Muscle layer of duodenum (tissue), 2 donors: Measurements from ENCODE around the gene DPYSL4.

Experiments
- H3K27ac ChIP-seq: one replicate; pipeline ENCODE4 v1.7.0; 2013; ENCODE audit warnings: mild to moderate bottlenecking, low read length
- H3K27me3 ChIP-seq: one replicate; pipeline ENCODE4 v1.7.0; 2013; ENCODE audit warnings: low read depth, mild to moderate bottlenecking, control low read depth, low read length
- H3K36me3 ChIP-seq, 2 donors: one replicate each; pipeline ENCODE4 v1.7.0; 2013; ENCODE audit warnings: low read length in 2 of 2, control low read depth in 1 of 2, mild to moderate bottlenecking in 1 of 2; ENCODE audit not compliant: insufficient read depth in 2 of 2, control insufficient read depth in 1 of 2
- H3K4me1 ChIP-seq, 2 donors: one replicate each; pipeline ENCODE4 v1.7.0; 2013; ENCODE audit warnings: low read length in 2 of 2, mild to moderate bottlenecking in 2 of 2, control low read depth in 1 of 2, moderate library complexity in 1 of 2; ENCODE audit not compliant: insufficient read depth in 2 of 2, control insufficient read depth in 1 of 2
- H3K4me3 ChIP-seq, 2 donors: one replicate each; pipeline ENCODE4 v1.7.0; 2013; ENCODE audit warnings: low read length in 2 of 2, low read depth in 1 of 2, mild to moderate bottlenecking in 1 of 2
- H3K9me3 ChIP-seq, 2 donors: one replicate each; pipeline ENCODE4 v1.7.0; 2013; ENCODE audit warnings: low read length in 2 of 2, control low read depth in 1 of 2, mild to moderate bottlenecking in 1 of 2; ENCODE audit not compliant: control insufficient read depth in 1 of 2
- donor health status: healthy.

DPYSL4 gene

GRCh38 chr10:132230557-132231210 is 43.9 kb downstream of the DPYSL4 start:
- peak overlapping the region in 1 of 2 donors; percentile 57 for H3K4me3 ChIP-seq
- no peaks in the 10 kb centered on the region for H3K36me3 ChIP-seq
- H3K27ac ChIP-seq = no peak overlapping the region
- H3K4me1 ChIP-seq = peaks cover 0 to 9% of the 10 kb centered on the region in 2 donors
- no peaks in the 10 kb centered on the region for H3K27me3 ChIP-seq
- H3K9me3 ChIP-seq = no peaks in the 10 kb centered on the region

GRCh38 chr10:132231656-132232022 is 44.9 kb downstream of the DPYSL4 start:
- Histone ChIP-seq H3K4me1 (peaks cover 0 to 9% of the 10 kb centered on the region in 2 donors), H3K9me3 (no peaks in the 10 kb centered on the region), H3K27me3 (no peaks in the 10 kb centered on the region), H3K4me3 (no peak overlapping the region), H3K36me3 (no peaks in the 10 kb centered on the region), H3K27ac (no peak overlapping the region)

- H3K4me1 ChIP-seq = peaks cover 0 to 9% of the 10 kb centered on the region in 2 donors
- H3K36me3 ChIP-seq = no peaks in the 10 kb centered on the region
- H3K27ac ChIP-seq = no peak overlapping the region
- H3K27me3 ChIP-seq = no peaks in the 10 kb centered on the region
- H3K4me3 ChIP-seq = no peak overlapping the region
- H3K9me3 ChIP-seq = no peaks in the 10 kb centered on the region
Observed at GRCh38 chr10:132232023-132232951, 45.5 kb downstream of the DPYSL4 start.

GRCh38 chr10:132232981-132233380 is 46.2 kb downstream of the DPYSL4 start:
- H3K27me3 ChIP-seq = no peaks in the 10 kb centered on the region
- H3K4me3 ChIP-seq = no peak overlapping the region
- peaks cover 0 to 9% of the 10 kb centered on the region in 2 donors for H3K4me1 ChIP-seq
- no peak overlapping the region for H3K27ac ChIP-seq
- no peaks in the 10 kb centered on the region for H3K9me3 ChIP-seq
- H3K36me3 ChIP-seq = no peaks in the 10 kb centered on the region

GRCh38 chr10:132233501-132234085 is 46.8 kb downstream of the DPYSL4 start:
- Histone ChIP-seq H3K27ac (no peak overlapping the region), H3K36me3 (no peaks in the 10 kb centered on the region), H3K4me1 (peaks cover 0 to 9% of the 10 kb centered on the region in 2 donors)

GRCh38 chr10:132234860-132235259 is 48.1 kb downstream of the DPYSL4 start:
- no peak overlapping the region for H3K27ac ChIP-seq
- H3K9me3 ChIP-seq = no peaks in the 10 kb centered on the region
- peaks cover 0 to 13% of the 10 kb centered on the region in 2 donors for H3K4me1 ChIP-seq
- no peaks in the 10 kb centered on the region for H3K36me3 ChIP-seq
- no peak overlapping the region for H3K4me3 ChIP-seq
- no peaks in the 10 kb centered on the region for H3K27me3 ChIP-seq

More at GRCh38 chr10:132233501-132234085, 46.8 kb downstream of the DPYSL4 start:
- no peak overlapping the region for H3K4me3 ChIP-seq
- no peaks in the 10 kb centered on the region for H3K27me3 ChIP-seq
- H3K9me3 ChIP-seq = no peaks in the 10 kb centered on the region

GRCh38 chr10:132236161-132236560 is 49.4 kb downstream of the DPYSL4 start:
- Histone ChIP-seq H3K27me3 (no peaks in the 10 kb centered on the region), H3K4me1 (peaks cover 0 to 4% of the 10 kb centered on the region in 2 donors), H3K9me3 (no peaks in the 10 kb centered on the region), H3K36me3 (no peaks in the 10 kb centered on the region), H3K4me3 (no peak overlapping the region), H3K27ac (no peak overlapping the region)

- no peaks in the 10 kb centered on the region for H3K36me3 ChIP-seq
- H3K27ac ChIP-seq = no peak overlapping the region
- H3K9me3 ChIP-seq = no peaks in the 10 kb centered on the region
- no peaks in the 10 kb centered on the region for H3K27me3 ChIP-seq
- H3K4me3 ChIP-seq = no peak overlapping the region
- H3K4me1 ChIP-seq = peaks cover 0 to 4% of the 10 kb centered on the region in 2 donors
Observed at GRCh38 chr10:132236881-132237280, 50.1 kb downstream of the DPYSL4 start.

GRCh38 chr10:132237396-132237795 is 50.6 kb downstream of the DPYSL4 start:
- H3K36me3 ChIP-seq = no peaks in the 10 kb centered on the region
- no peak overlapping the region for H3K27ac ChIP-seq
- H3K27me3 ChIP-seq = no peaks in the 10 kb centered on the region
- H3K4me1 ChIP-seq = peaks cover 0 to 4% of the 10 kb centered on the region in 2 donors
- H3K9me3 ChIP-seq = no peaks in the 10 kb centered on the region
- no peak overlapping the region for H3K4me3 ChIP-seq

- Histone ChIP-seq H3K36me3 (no peaks in the 10 kb centered on the region), H3K9me3 (no peaks in the 10 kb centered on the region), H3K4me3 (no peak overlapping the region), H3K27ac (no peak overlapping the region), H3K4me1 (peaks cover 0 to 4% of the 10 kb centered on the region in 2 donors), H3K27me3 (no peaks in the 10 kb centered on the region)
Observed at GRCh38 chr10:132237871-132238270, 51.1 kb downstream of the DPYSL4 start.

- Histone ChIP-seq H3K27me3 (no peaks in the 10 kb centered on the region), H3K36me3 (no peaks in the 10 kb centered on the region), H3K9me3 (no peaks in the 10 kb centered on the region), H3K4me1 (peaks cover 0 to 4% of the 10 kb centered on the region in 2 donors), H3K4me3 (no peak overlapping the region), H3K27ac (no peak overlapping the region)
Observed at GRCh38 chr10:132238371-132239125, 51.8 kb downstream of the DPYSL4 start.
